Body of pancreas (tissue), 4 donors: Measurements from ENCODE around the gene MBNL1.

Source experiments
- CTCF ChIP-seq, 7 experiments: fragments of 450-650 bp in 4 of 7; fragments of 200-600 bp in 3 of 7; sonication (generic) in 3 of 7; IDR thresholded peaks; one replicate each; pipeline ENCODE4 v1.5.1; 2016 to 2019; ENCODE audit warnings: antibody characterized with exemption in 7 of 7
- POLR2A ChIP-seq, 3 donors: fragments of 450-650 bp; IDR thresholded peaks; one replicate each; pipeline ENCODE4 v1.6.1; 2016; ENCODE audit warnings: antibody characterized with exemption in 3 of 3, mild to moderate bottlenecking in 2 of 3

DNA sequence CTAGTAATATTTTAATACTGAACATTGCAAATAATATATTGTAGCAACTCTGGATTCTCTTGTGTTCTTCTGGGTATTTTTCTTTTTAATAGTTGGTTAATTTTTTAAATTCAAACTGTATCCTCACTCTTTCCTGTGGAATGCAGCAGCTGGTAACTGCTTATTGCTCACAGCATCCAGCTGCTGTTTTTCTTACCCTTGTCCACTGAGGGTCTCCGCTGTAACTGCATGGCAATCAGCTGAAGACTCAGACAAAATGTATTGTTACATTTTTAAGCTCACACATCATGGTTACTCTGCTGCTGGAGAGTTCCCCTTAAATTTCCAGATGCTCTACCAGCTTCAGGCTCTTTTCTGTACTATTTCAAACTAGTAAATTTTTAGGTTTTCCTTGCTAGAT is 227.6 kb downstream of the MBNL1 start:
- TF ChIP-seq POLR2A (IDR thresholded peaks at IDR 0.05): no peak
- TF ChIP-seq CTCF (IDR thresholded peaks at IDR 0.05): no peak
